ENCODE results near the gene DOK6.

Gene DOK6

DNA sequence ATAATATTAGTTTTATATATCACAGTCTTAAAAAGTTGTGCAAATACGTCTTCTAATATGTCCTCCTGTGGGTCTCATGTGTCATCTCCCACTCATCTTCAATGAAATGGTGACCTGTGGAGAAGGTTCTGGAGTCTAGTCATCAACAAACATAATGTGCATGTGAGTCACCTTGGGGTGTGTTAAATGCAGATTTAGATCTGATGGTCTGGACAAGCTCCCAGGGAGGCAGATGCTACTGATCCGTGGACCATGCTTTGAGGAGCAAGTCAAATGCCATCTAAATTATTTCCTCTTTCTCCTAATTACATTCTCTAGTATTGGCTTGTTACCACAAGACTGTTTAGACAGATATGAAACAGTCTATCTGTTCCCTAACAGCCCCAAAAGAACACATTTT is 336.0 kb downstream of the DOK6 start:
- ATAC-seq (no peak), DNase-seq (ENCODE audit: low spot score in 2 of 2) (no peak)
- peaks cover 3% of the 10 kb centered on the region for H3K9me3 Mint-ChIP-seq
- H3K36me3 Mint-ChIP-seq = no peaks in the 10 kb centered on the region
- H3K27ac Mint-ChIP-seq = no peak overlapping the region
- H3K4me1 Mint-ChIP-seq = no peaks in the 10 kb centered on the region
- H3K4me3 Mint-ChIP-seq = no peak overlapping the region

GRCh38 chr18:69737851-69738250 is 337.2 kb downstream of the DOK6 start:
- Mint-ChIP-seq H3K9me3 (peaks cover 3% of the 10 kb centered on the region), H3K4me3 (no peak overlapping the region), H3K4me1 (no peaks in the 10 kb centered on the region), H3K36me3 (no peaks in the 10 kb centered on the region), H3K27ac (no peak overlapping the region)
- ATAC-seq = no peak
- DNase-seq (ENCODE audit: low spot score in 2 of 2) = no peak

DNA sequence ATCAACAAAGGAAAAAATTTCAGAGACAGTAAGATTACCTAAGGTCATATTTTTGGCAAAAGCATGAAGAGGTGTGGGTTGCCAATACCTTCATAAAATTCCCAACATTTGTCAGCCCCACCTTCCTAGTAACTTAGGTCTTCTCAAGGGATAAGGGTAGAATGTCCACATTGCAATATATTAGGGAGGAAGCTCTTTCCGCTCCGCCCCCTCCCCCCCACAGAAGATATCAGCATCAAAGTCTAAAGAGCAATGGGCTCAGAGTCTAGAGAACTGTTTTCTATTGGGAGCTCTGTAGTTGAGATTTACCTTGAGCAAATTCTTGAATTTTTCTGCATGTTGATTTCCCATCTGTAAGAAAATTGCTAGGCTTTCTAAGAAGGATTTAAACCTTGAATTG is 346.7 kb downstream of the DOK6 start:
- Mint-ChIP-seq H3K36me3 (peaks cover 6% of the 10 kb centered on the region), H3K9me3 (peaks cover 5% of the 10 kb centered on the region), H3K4me3 (no peak overlapping the region), H3K4me1 (no peaks in the 10 kb centered on the region), H3K27ac (no peak overlapping the region)
- ATAC-seq (no peak), DNase-seq (ENCODE audit: low spot score in 2 of 2) (no peak)

DNA sequence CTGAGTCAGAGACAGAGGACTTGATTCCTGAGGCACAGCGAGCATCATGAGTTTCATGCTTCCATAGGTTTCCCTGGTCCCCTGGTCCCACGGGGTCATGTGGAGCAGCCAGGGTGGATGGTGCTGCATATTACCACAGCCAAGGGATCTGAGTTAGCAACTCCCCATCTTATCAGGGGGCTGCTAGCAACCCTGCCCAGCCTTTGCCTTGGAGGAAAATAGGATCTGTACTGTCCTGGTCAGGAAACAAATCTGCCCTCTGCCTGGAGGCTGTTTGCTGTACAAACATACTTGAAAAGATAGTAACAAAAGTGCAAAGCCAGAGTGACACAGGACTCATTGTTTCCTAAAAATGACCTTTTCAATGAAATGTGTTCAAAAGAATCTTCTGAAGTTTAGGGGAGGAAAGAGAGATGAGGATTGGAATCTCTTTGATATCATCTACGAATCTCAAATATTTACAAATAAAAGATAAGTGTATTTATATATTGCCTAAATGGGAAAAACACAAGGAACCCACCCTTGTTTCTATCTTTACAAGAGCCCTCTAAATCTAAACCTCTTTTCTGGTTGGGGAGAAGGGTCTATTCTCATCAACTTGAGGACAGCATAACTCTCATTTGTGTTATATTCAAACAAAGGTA is 352.2 kb downstream of the DOK6 start:
- Mint-ChIP-seq H3K4me3 (no peak overlapping the region), H3K27ac (no peak overlapping the region), H3K36me3 (peaks cover 5% of the 10 kb centered on the region), H3K4me1 (peaks cover 17% of the 10 kb centered on the region), H3K9me3 (peaks cover 8% of the 10 kb centered on the region)
- ATAC-seq (no peak), DNase-seq (ENCODE audit: low spot score in 2 of 2) (no peak)

DNA sequence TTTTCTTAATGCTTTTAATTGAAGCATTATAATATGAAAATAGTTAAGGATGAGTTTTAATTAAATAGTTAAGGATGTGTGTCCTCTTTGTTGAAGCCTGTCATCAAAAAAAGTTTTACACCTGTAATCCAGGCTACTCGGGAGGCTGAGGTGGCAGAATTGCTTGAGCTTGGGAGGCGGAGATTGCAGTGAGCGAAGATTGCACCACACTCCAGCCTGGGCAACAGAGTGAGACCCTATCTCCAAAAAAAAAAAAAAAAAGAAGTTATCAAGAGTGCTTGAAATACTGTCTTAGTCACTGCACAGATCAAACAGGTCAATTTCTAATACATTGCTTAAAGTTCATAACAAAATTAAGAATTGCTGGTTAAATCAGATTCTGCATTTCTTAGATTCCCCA is 353.4 kb downstream of the DOK6 start:
- Mint-ChIP-seq H3K4me3 (no peak overlapping the region), H3K4me1 (peaks cover 17% of the 10 kb centered on the region), H3K27ac (no peak overlapping the region), H3K36me3 (peaks cover 5% of the 10 kb centered on the region), H3K9me3 (peaks cover 8% of the 10 kb centered on the region)
- DNase-seq (ENCODE audit: low spot score in 2 of 2) = no peak
- ATAC-seq = no peak

DNA sequence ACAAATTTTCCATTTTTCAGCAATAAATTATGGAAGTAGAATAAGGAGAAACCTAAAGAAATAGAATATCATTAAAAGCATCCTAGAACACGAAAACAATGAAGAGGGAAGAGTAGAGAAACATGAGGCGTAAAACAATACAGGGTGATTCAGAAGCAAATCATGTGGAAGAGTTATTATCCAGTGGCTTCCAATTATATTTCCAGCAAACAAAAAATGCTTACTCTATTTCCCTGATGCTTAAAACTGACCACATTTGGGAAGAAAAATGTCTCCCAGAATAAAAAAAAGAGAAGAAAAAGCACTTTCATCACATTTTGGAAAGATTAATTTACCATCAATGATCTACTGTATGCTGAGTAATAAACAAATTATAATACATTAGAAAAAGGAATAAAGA is 354.4 kb downstream of the DOK6 start:
- no peak for ATAC-seq
- DNase-seq (ENCODE audit: low spot score in 2 of 2) = no peak
- Mint-ChIP-seq H3K4me3 (no peak overlapping the region), H3K27ac (no peak overlapping the region), H3K9me3 (peaks cover 7% of the 10 kb centered on the region), H3K4me1 (peaks cover 17% of the 10 kb centered on the region), H3K36me3 (peaks cover 5% of the 10 kb centered on the region)

- peaks cover 17% of the 10 kb centered on the region for H3K4me1 Mint-ChIP-seq
- no peak overlapping the region for H3K4me3 Mint-ChIP-seq
- peaks cover 5% of the 10 kb centered on the region for H3K36me3 Mint-ChIP-seq
- ATAC-seq (no peak), DNase-seq (ENCODE audit: low spot score in 2 of 2) (no peak)
- no peak overlapping the region for H3K27ac Mint-ChIP-seq
- peaks cover 3% of the 10 kb centered on the region for H3K9me3 Mint-ChIP-seq
These were observed 355.3 kb downstream of the DOK6 start for GRCh38 chr18:69755856-69756496.

- Mint-ChIP-seq H3K36me3 (peaks cover 5% of the 10 kb centered on the region), H3K4me1 (peaks cover 17% of the 10 kb centered on the region), H3K27ac (no peak overlapping the region), H3K9me3 (peaks cover 3% of the 10 kb centered on the region), H3K4me3 (no peak overlapping the region)
- no peak for ATAC-seq
- no peak for DNase-seq (ENCODE audit: low spot score in 2 of 2)
These were observed 357.0 kb downstream of the DOK6 start for GRCh38 chr18:69757733-69758132.

DNA sequence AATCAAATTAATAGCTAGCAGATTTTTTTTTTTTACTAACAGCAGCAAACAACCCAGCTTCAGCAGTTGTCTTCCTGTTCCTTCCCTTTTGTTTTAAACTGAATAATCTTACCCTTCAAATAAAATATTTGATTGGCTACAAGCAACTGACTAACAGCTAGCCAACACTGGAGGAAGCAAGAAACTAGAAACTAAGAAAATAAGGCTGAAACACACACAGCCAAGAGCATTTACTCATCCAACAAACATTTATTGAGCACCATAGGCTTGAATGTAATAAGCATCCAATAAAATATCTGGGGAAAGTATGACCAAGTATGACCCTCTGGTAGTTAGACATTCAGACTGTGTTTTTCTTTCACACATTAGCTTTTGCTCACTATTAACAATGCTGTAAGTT is 357.8 kb downstream of the DOK6 start:
- H3K4me3 Mint-ChIP-seq = no peak overlapping the region
- H3K4me1 Mint-ChIP-seq = peaks cover 17% of the 10 kb centered on the region
- H3K27ac Mint-ChIP-seq = no peak overlapping the region
- peaks cover 5% of the 10 kb centered on the region for H3K36me3 Mint-ChIP-seq
- DNase-seq (ENCODE audit: low spot score in 2 of 2) (no peak), ATAC-seq (no peak)
- H3K9me3 Mint-ChIP-seq = peaks cover 3% of the 10 kb centered on the region

DNA sequence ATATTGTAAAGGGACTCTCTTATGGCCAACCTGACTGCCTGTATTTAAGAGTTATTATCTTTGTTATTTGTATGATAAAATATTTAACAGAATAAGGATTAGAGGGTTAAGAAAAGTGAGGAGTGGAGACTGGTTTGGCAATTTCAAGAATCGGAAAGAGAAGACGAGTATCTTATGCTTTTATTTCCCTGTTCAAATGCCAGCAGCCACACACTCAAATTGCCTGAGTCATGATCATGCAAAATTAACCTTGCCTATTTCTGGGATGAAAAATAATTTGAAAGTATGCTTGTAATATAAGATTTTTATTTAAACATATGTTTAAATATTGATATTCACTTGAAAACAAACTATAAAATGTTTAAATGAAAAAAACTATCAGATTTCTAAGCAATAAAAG is 358.4 kb downstream of the DOK6 start:
- Mint-ChIP-seq H3K27ac (no peak overlapping the region), H3K4me1 (peaks cover 17% of the 10 kb centered on the region), H3K4me3 (no peak overlapping the region), H3K36me3 (peaks cover 5% of the 10 kb centered on the region), H3K9me3 (peaks cover 3% of the 10 kb centered on the region)
- ATAC-seq (no peak), DNase-seq (ENCODE audit: low spot score in 2 of 2) (no peak)

GRCh38 chr18:69763002-69763401 is 362.3 kb downstream of the DOK6 start:
- no peak for ATAC-seq
- no peak overlapping the region for H3K4me3 Mint-ChIP-seq
- no peaks in the 10 kb centered on the region for H3K9me3 Mint-ChIP-seq
- H3K4me1 Mint-ChIP-seq = no peaks in the 10 kb centered on the region
- H3K27ac Mint-ChIP-seq = no peak overlapping the region
- H3K36me3 Mint-ChIP-seq = no peaks in the 10 kb centered on the region
- no peak for DNase-seq (ENCODE audit: low spot score in 2 of 2)

- Mint-ChIP-seq H3K27ac (no peak overlapping the region), H3K36me3 (no peaks in the 10 kb centered on the region), H3K4me3 (no peak overlapping the region), H3K4me1 (no peaks in the 10 kb centered on the region), H3K9me3 (no peaks in the 10 kb centered on the region)
- no peak for ATAC-seq
- DNase-seq (ENCODE audit: low spot score in 2 of 2) = no peak
These were observed 363.1 kb downstream of the DOK6 start for GRCh38 chr18:69763821-69764220.

DNA sequence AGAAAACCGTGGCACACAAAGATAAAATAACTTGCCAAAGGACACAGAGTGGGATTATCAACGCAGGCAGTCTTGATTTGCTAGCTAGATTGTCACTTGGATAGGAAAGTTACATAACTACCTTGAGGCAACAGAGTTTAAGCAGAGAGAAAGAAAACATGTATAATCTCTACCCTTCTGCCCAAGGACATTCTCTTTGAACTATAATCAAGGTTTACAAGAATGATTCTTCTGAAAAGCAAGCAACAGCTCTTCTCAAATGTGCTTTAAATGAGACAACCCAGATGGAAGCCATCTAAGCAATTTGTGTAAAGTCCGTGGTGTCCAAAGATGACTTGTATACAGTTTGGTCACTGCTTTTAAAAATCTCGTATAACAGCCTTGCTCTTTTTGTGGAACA is 369.6 kb downstream of the DOK6 start:
- ATAC-seq (no peak), DNase-seq (ENCODE audit: low spot score in 2 of 2) (no peak)
- peaks cover 14% of the 10 kb centered on the region for H3K4me1 Mint-ChIP-seq
- H3K27ac Mint-ChIP-seq = no peak overlapping the region
- H3K36me3 Mint-ChIP-seq = no peaks in the 10 kb centered on the region
- no peak overlapping the region for H3K4me3 Mint-ChIP-seq
- H3K9me3 Mint-ChIP-seq = peaks cover 2% of the 10 kb centered on the region

DNA sequence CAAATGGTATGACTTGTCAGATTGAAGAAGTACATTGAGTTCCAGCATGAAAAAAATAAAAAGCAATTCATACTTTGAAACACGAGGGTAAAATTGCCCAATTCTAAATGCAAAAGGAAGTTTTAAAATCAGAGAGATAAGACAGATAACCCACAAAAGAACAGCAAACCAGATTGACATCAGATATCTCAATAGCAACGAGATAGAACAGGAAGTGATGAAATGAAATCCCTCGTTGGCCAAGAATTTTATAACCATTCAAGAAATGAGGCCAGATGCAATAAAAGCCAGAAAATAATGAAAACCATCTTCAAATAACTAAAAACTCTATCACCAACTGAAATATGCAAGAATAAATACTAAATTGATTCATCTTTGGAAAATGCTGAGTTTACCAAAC is 374.1 kb downstream of the DOK6 start:
- Mint-ChIP-seq H3K4me1 (peaks cover 10% of the 10 kb centered on the region), H3K27ac (no peak overlapping the region), H3K36me3 (no peaks in the 10 kb centered on the region), H3K9me3 (peaks cover 2% of the 10 kb centered on the region), H3K4me3 (no peak overlapping the region)
- no peak for ATAC-seq
- DNase-seq (ENCODE audit: low spot score in 2 of 2) = no peak

DNA sequence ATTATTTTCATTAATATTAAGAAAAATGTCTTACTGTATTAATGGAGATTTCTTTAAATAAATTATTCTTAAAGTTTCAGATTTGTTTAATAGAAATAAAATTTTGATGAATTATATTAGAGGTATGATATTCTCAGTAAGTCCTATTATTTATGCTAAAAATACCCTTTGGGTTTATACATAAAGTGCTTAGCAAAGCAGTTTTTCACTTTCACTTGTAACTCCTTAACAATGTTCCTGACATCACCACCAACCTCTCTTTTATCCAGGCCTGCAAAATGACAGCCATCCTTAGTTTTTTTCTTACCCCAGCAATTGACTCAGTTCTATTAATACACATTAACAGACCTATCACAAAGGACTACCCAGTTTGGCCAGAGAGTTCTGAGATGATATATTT is 376.6 kb downstream of the DOK6 start:
- peaks cover 6% of the 10 kb centered on the region for H3K4me1 Mint-ChIP-seq
- H3K27ac Mint-ChIP-seq = no peak overlapping the region

GRCh38 chr18:69778680-69779079 is 378.0 kb downstream of the DOK6 start:
- H3K4me3 Mint-ChIP-seq = no peak overlapping the region
- ATAC-seq (no peak), DNase-seq (ENCODE audit: low spot score in 2 of 2) (no peak)
- H3K4me1 Mint-ChIP-seq = peaks cover 6% of the 10 kb centered on the region
- peaks cover 2% of the 10 kb centered on the region for H3K9me3 Mint-ChIP-seq
- no peaks in the 10 kb centered on the region for H3K36me3 Mint-ChIP-seq
- H3K27ac Mint-ChIP-seq = no peak overlapping the region

More for the DNA sequence above, 376.6 kb downstream of the DOK6 start:
- ATAC-seq (no peak), DNase-seq (ENCODE audit: low spot score in 2 of 2) (no peak)
- H3K9me3 Mint-ChIP-seq = peaks cover 2% of the 10 kb centered on the region
- H3K36me3 Mint-ChIP-seq = no peaks in the 10 kb centered on the region
- H3K4me3 Mint-ChIP-seq = no peak overlapping the region

Measured in stimulated activated effector memory CD8-positive, alpha-beta T cell treated with anti-CD3 and anti-CD28 coated beads, Interleukin-12 subunit alpha, Interleukin-12 subunit beta, amount 100 ng/mL, for 72 hours (primary cell).